ENCODE results near the gene PROCA1.

PROCA1 gene

GRCh38 chr17:28689011-28689410 is 22.7 kb downstream of the PROCA1 start:
- no peak overlapping the region for H3K4me3 ChIP-seq (ENCODE audit: low read depth, low read length)
- TF ChIP-seq, protein P1, sequence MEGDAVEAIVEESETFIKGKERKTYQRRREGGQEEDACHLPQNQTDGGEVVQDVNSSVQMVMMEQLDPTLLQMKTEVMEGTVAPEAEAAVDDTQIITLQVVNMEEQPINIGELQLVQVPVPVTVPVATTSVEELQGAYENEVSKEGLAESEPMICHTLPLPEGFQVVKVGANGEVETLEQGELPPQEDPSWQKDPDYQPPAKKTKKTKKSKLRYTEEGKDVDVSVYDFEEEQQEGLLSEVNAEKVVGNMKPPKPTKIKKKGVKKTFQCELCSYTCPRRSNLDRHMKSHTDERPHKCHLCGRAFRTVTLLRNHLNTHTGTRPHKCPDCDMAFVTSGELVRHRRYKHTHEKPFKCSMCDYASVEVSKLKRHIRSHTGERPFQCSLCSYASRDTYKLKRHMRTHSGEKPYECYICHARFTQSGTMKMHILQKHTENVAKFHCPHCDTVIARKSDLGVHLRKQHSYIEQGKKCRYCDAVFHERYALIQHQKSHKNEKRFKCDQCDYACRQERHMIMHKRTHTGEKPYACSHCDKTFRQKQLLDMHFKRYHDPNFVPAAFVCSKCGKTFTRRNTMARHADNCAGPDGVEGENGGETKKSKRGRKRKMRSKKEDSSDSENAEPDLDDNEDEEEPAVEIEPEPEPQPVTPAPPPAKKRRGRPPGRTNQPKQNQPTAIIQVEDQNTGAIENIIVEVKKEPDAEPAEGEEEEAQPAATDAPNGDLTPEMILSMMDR (IDR thresholded peaks at IDR 0.05; ENCODE audit: borderline replicate concordance, insufficient read depth, low read depth, low read length): no peak

DNA sequence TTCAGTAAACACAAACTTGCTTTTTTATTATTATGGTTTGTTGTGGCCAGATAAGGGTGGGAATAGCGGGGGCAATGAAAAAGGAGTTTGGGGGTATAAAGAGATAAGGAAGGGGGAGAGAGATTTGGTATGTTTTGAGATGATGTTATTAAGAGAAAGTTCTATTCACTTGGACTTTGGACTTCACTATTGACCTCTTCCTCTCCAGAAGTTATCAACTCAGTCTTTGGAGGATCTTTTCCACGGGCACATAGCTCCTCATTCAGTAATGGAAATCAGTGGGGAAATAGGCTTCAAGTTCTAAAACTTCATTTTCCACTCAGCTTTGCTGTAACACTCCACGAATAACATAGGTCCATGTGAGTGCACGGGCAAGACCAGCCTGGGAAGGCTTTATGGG is 23.2 kb downstream of the PROCA1 start:
- TF ChIP-seq, protein P1 (IDR thresholded peaks at IDR 0.05; ENCODE audit: borderline replicate concordance, insufficient read depth, low read depth, low read length): no peak

DNA sequence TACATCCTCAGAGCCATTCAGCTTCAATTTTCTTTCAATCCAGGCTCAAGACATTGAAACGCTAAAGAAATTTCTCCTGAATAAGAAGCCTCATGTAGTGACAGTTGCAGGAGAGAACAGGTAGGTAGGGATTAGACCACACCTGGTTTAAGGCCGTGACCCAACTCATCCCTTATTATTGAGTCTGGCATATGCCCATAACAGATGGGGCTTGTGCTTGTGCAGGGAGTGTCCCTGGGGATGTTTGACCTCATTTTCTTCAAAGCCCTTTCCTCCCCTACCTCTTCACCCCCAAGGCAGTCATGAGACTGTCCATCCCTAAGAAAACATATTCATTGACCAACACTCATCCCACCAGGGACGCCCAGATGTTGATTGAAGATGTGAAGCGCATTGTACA is 25.4 kb downstream of the PROCA1 start:
- TF ChIP-seq, protein P1 (IDR thresholded peaks at IDR 0.05; ENCODE audit: borderline replicate concordance, insufficient read depth, low read depth, low read length): no peak
- H3K4me3 ChIP-seq (ENCODE audit: low read depth, low read length): no peak overlapping the region

More for the DNA sequence above, 23.2 kb downstream of the PROCA1 start:
- H3K4me3 ChIP-seq (ENCODE audit: low read depth, low read length): no peak overlapping the region

- H3K4me3 ChIP-seq (ENCODE audit: low read depth, low read length): no peak overlapping the region
- TF ChIP-seq, protein P1 (IDR thresholded peaks at IDR 0.05; ENCODE audit: borderline replicate concordance, insufficient read depth, low read depth, low read length): no peak
These were observed 26.3 kb downstream of the PROCA1 start for GRCh38 chr17:28685366-28685765.

DNA sequence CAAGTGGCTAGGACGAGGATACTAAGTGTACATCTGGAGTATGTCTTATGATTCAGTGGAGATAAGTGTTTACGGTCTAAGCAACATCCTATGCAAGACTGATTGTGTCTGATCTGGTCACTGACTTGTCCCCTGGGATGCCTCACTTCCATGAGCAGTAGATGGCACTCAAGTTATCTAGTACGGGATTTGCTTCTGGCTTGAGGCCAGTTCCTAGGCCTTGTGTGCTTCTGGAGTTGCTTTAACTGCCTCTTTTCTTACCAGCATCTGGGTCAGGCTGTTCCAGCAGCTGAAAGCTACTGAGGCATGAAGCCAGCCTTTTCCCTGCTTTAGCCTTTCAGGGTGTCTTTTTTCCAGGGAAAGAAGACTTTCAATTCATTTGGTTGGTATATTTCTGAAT is 26.7 kb downstream of the PROCA1 start:
- H3K4me3 ChIP-seq (ENCODE audit: low read depth, low read length): no peak overlapping the region
- TF ChIP-seq, protein P1 (IDR thresholded peaks at IDR 0.05; ENCODE audit: borderline replicate concordance, insufficient read depth, low read depth, low read length): no peak

GRCh38 chr17:28682655-28683054 is 29.0 kb downstream of the PROCA1 start:
- TF ChIP-seq, protein P1 (IDR thresholded peaks at IDR 0.05; ENCODE audit: borderline replicate concordance, insufficient read depth, low read depth, low read length): no peak
- H3K4me3 ChIP-seq (ENCODE audit: low read depth, low read length): no peak overlapping the region

GRCh38 chr17:28675980-28676379 is 35.7 kb downstream of the PROCA1 start:
- no peak overlapping the region for H3K4me3 ChIP-seq (ENCODE audit: low read depth, low read length)
- TF ChIP-seq, protein P1 (IDR thresholded peaks at IDR 0.05; ENCODE audit: borderline replicate concordance, insufficient read depth, low read depth, low read length): peak; percentile 43; the same call in 1 of the 2 replicates
